ENCODE measurements around the gene PPP1CC.

Gene PPP1CC

DNA sequence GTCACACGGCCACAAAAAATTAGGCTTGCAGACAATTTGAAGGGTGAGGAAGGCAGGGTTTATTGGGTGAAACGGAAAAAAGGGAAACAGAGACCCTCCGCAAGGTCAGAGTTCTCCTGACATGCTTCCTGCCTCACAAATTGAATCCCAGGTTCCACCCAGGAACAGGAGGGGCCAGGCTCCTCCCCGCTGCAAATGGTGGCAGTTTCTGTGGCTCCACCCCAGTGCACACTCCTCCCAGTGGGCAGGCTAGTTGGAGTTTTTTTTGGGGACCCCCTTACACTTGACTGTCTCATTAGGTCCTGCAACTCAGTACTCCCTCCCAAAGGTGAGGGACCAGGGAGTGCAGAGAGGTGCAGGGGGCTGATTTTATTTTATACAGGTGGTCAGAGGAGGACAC, 39.4 kb upstream of the PPP1CC start:
- in situ Hi-C loops (cut with MboI; ENCODE audit: low pct_unique_long_range_greater_than_20kb, low sequenced_read_pairs, unreplicated experiment) = no loop called here
- TF ChIP-seq, protein P1, sequence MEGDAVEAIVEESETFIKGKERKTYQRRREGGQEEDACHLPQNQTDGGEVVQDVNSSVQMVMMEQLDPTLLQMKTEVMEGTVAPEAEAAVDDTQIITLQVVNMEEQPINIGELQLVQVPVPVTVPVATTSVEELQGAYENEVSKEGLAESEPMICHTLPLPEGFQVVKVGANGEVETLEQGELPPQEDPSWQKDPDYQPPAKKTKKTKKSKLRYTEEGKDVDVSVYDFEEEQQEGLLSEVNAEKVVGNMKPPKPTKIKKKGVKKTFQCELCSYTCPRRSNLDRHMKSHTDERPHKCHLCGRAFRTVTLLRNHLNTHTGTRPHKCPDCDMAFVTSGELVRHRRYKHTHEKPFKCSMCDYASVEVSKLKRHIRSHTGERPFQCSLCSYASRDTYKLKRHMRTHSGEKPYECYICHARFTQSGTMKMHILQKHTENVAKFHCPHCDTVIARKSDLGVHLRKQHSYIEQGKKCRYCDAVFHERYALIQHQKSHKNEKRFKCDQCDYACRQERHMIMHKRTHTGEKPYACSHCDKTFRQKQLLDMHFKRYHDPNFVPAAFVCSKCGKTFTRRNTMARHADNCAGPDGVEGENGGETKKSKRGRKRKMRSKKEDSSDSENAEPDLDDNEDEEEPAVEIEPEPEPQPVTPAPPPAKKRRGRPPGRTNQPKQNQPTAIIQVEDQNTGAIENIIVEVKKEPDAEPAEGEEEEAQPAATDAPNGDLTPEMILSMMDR (IDR thresholded peaks at IDR 0.05; ENCODE audit: extremely low read depth, insufficient read depth, missing control alignments) = no peak
- no peak for DNase-seq (ENCODE audit: low spot score)

DNA sequence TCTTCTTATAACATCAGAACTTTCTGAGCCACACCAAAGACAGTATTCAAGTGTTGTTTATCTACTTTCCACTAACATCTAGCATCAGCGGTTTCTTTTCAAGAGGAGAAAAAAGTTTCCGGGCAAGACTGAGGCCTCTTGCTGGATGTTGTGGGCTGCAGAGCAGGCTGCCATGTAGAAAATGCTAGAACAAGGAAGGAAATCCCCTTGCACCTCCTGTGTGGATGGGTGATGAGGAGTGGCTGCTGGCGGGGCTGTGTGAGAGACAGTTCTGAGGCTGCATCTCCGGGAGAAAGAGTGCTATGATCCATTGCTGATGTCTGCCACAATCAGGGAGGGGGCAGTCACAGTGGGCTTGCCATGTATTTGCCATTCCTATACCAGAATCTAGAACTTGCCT, 37.8 kb upstream of the PPP1CC start:
- in situ Hi-C loops (cut with MboI; ENCODE audit: low pct_unique_long_range_greater_than_20kb, low sequenced_read_pairs, unreplicated experiment) = no loop called here
- no peak for DNase-seq (ENCODE audit: low spot score)
- TF ChIP-seq, protein P1 (IDR thresholded peaks at IDR 0.05; ENCODE audit: extremely low read depth, insufficient read depth, missing control alignments) = no peak

DNA sequence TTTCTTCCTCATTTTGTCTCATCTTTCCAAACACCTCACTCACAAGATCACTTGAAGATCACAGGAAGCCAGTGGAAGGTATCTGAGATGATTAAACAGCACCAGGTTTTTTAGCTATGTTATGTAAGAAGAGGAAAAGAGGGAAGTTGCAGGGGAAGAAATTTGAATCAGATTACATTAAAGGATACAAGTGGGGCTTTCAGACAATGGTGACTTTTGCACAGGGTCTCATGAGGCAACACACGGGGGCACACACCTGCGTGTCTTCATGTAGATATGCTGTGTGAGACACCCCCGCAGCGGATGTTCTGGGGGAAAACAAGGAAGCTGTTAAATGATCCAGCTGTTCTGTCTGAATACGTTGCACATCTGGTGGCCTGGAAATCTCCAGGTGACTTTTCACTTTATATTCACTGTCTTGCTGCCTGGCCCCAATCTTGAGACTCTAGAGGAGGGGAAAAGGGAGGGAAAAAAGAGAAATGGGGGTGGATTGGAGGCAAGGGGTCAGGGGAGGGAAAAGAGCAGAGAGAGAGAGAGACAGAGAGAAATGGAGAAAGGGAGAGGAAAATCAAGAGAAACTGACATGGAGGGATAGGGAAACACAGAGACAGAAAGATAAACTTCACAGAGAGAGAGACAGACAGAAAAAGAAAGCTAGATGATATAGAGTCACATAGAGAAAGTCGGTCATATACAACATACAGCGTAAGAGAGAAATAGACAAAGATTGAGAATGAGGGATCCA, 36.3 kb upstream of the PPP1CC start:
- no peak for DNase-seq (ENCODE audit: low spot score)
- in situ Hi-C loops (cut with MboI; ENCODE audit: low pct_unique_long_range_greater_than_20kb, low sequenced_read_pairs, unreplicated experiment) = no loop called here
- TF ChIP-seq, protein P1 (IDR thresholded peaks at IDR 0.05; ENCODE audit: extremely low read depth, insufficient read depth, missing control alignments) = no peak

DNA sequence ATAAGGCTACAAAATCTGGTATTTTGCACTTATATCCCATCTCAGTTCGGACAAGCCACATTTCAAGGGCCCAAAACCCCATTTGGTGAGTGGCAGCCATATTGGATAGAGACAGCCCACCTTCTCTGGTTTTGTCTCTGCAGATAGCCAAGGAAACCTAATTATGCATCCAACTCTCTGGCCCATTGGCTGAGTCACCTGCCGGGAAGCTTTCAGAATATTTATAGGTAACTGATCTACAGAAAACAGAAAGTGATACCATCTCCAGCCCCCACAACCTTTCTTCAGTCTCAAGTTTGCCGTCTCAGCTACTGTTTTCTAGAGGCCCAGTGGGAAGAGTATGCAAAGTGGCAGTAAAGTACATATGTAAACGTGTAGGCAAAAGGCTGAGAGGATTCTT, 33.7 kb upstream of the PPP1CC start:
- in situ Hi-C loops (cut with MboI; ENCODE audit: low pct_unique_long_range_greater_than_20kb, low sequenced_read_pairs, unreplicated experiment) = no loop called here
- TF ChIP-seq, protein P1 (IDR thresholded peaks at IDR 0.05; ENCODE audit: extremely low read depth, insufficient read depth, missing control alignments) = no peak
- DNase-seq (ENCODE audit: low spot score) = peak; percentile 74

DNA sequence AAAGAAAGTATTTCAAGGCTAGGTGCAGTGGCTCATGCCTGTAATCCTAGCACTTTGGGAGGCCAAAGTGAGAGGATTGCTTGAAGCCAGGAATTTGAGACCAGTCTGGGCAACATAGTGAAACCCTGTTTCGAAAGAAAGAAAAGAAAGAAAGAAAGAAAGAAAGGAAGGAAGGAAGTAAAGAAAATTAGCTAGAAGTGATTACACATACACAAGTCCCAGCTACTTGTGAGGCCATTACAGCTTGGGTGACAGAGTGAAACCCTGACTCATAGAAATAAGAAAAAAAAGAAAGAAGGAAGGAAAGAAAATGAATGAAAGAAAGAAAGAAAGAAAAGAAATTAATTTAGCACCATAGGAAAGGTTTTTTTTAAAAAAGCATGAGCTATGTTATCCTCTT, 33.3 kb upstream of the PPP1CC start:
- in situ Hi-C loops (cut with MboI; ENCODE audit: low pct_unique_long_range_greater_than_20kb, low sequenced_read_pairs, unreplicated experiment) = no loop called here
- no peak for DNase-seq (ENCODE audit: low spot score)
- TF ChIP-seq, protein P1 (IDR thresholded peaks at IDR 0.05; ENCODE audit: extremely low read depth, insufficient read depth, missing control alignments) = no peak

DNA sequence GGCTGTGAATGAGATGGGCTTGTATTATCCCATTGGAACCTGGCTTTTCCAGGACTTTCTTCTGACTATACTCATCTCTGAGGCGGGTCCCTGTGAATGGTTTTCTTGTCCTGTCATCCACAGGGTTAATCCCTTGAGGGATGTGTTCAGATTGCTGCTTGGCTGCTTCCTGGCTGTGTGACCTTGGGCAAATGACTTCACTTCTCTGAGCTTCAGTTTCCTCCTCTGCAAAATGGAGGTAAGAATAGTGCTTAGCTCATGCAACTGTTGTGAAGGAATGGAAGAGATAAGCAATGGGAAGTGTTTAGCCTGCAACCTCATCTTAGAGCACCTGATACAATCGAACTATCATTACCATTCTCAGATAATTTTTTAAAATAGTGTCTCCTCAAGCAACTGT, 32.1 kb upstream of the PPP1CC start:
- in situ Hi-C loops (cut with MboI; ENCODE audit: low pct_unique_long_range_greater_than_20kb, low sequenced_read_pairs, unreplicated experiment) = no loop called here
- TF ChIP-seq, protein P1 (IDR thresholded peaks at IDR 0.05; ENCODE audit: extremely low read depth, insufficient read depth, missing control alignments) = no peak

More for the DNA sequence above, 32.1 kb upstream of the PPP1CC start:
- no peak for DNase-seq (ENCODE audit: low spot score)

Data from GM13977 (cell line).